ENCODE data around the gene SLFN12L. TPM values are rescaled to one million over a fixed set of nuclear protein-coding genes. Genes with fewer than 3 reads are reported as not detected.

SLFN12L gene
- total RNA-seq, 1 experiment from 2014 or later = 0.13 TPM

- no peak; the same call in 1 of the 2 replicates for TF ChIP-seq USF1 (CRISPR knock-in tag; IDR thresholded peaks at IDR 0.05)
- TF ChIP-seq E2F1 (CRISPR knock-in tag; IDR thresholded peaks at IDR 0.05) = no peak
- TF ChIP-seq NFATC4 (CRISPR knock-in tag; IDR thresholded peaks at IDR 0.05) = no peak
- no peak for TF ChIP-seq TEAD1 (CRISPR knock-in tag; IDR thresholded peaks at IDR 0.05)
- TF ChIP-seq MLX (CRISPR knock-in tag; IDR thresholded peaks at IDR 0.05) = no peak
- TF ChIP-seq JUN (CRISPR knock-in tag; IDR thresholded peaks at IDR 0.05) = no peak
- no peak for TF ChIP-seq ZNF423 (CRISPR knock-in tag; IDR thresholded peaks at IDR 0.05)
- TF ChIP-seq JAZF1 (CRISPR knock-in tag; IDR thresholded peaks at IDR 0.05) = no peak
- TF ChIP-seq STAT6 (CRISPR knock-in tag; conservative IDR thresholded peaks at IDR 0.05; ENCODE audit: low read depth) = no peak
- TF ChIP-seq E2F4 (CRISPR knock-in tag; IDR thresholded peaks at IDR 0.05; ENCODE audit: borderline replicate concordance, low read depth) = no peak
- TF ChIP-seq ATF2 (CRISPR knock-in tag; IDR thresholded peaks at IDR 0.05; ENCODE audit: borderline replicate concordance, low read depth) = no peak
- peak; percentile 89 for TF ChIP-seq GABPB1 (CRISPR knock-in tag; IDR thresholded peaks at IDR 0.05)
- no peak for TF ChIP-seq USF2 (CRISPR knock-in tag; IDR thresholded peaks at IDR 0.05)
- TF ChIP-seq MYBL2 (CRISPR knock-in tag; IDR thresholded peaks at IDR 0.05) = 0 out of 2 replicates have a peak, but pooled peaks have one; percentile 87
- TF ChIP-seq ZNF512 (CRISPR knock-in tag; IDR thresholded peaks at IDR 0.05; ENCODE audit: borderline replicate concordance) = no peak
- no peak for TF ChIP-seq ZNF532 (CRISPR knock-in tag; IDR thresholded peaks at IDR 0.05; ENCODE audit: borderline replicate concordance)
- no peak for TF ChIP-seq CDX4 (CRISPR knock-in tag; IDR thresholded peaks at IDR 0.05; ENCODE audit: borderline replicate concordance)
- TF ChIP-seq ZNF416 (CRISPR knock-in tag; IDR thresholded peaks at IDR 0.05) = no peak
- TF ChIP-seq ATF6 (CRISPR knock-in tag; IDR thresholded peaks at IDR 0.05) = no peak
These were observed 40.9 kb upstream of the SLFN12L start, which contains the start of gene PEX12 (continued) for GRCh38 chr17:35578197-35578928.

Data from WTC11 (cell line).